Skeletal muscle satellite cell (primary cell): ENCODE data around the gene UNC79.

Source experiments
- H3K27me3 ChIP-seq: 2 replicates; pipeline ENCODE4 v1.7.0; 2013; ENCODE audit warnings: low read length; ENCODE audit not compliant: control insufficient read depth, insufficient read depth
- H3K36me3 ChIP-seq: 2 replicates; pipeline ENCODE4 v1.7.0; 2013; ENCODE audit warnings: mild to moderate bottlenecking, control low read depth, low read length; ENCODE audit not compliant: insufficient read depth
- H3K4me1 ChIP-seq: 2 replicates; pipeline ENCODE4 v1.7.0; 2013; ENCODE audit warnings: low read length; ENCODE audit not compliant: control insufficient read depth, insufficient read depth
- H3K4me2 ChIP-seq: 2 replicates; pipeline ENCODE4 v1.7.0; 2013; ENCODE audit warnings: mild to moderate bottlenecking, low read length
- H3K4me3 ChIP-seq: 2 replicates; pipeline ENCODE4 v1.7.0; 2013; ENCODE audit warnings: low read length
- H3K9ac ChIP-seq: 2 replicates; pipeline ENCODE4 v1.7.0; 2013; ENCODE audit warnings: mild to moderate bottlenecking, low read depth, low read length, moderate library complexity
- H3K9me3 ChIP-seq: replicated peaks from 2 replicates; pipeline ENCODE4 v1.7.0; 2013; ENCODE audit warnings: mild to moderate bottlenecking, control low read depth, low read length

The UNC79 gene

GRCh38 chr14:93733631-93734030 is 302.9 kb downstream of the UNC79 start:
- Histone ChIP-seq H3K4me2 (no peak overlapping the region), H3K9ac (no peak overlapping the region), H3K9me3 (peaks cover 8% of the 10 kb centered on the region), H3K27me3 (no peaks in the 10 kb centered on the region), H3K4me1 (no peaks in the 10 kb centered on the region), H3K4me3 (no peak overlapping the region), H3K36me3 (no peaks in the 10 kb centered on the region)

GRCh38 chr14:93734086-93734822 is 303.5 kb downstream of the UNC79 start:
- Histone ChIP-seq H3K36me3 (no peaks in the 10 kb centered on the region), H3K9ac (no peak overlapping the region), H3K4me3 (no peak overlapping the region), H3K4me1 (no peaks in the 10 kb centered on the region), H3K9me3 (peaks cover 8% of the 10 kb centered on the region), H3K27me3 (no peaks in the 10 kb centered on the region), H3K4me2 (no peak overlapping the region)

DNA sequence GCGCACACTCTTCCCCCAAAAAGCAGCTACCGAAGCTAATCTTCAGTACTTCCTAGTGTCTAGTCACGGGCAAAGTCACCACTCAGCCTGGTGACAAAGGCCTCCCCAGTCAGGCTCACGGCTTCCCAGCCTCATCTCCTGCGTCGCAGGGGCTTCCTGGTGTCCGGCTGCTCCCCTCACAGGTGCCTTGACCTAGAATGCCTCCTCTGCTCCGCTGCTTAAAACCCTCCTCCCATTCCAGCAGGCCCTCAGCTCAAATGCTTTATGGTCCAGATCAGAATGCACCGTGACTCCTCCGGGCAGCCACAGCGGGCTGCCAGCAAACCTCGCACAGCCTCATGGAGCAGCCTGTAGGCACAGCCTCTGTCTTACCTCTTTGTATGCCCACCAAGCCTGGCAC is 304.5 kb downstream of the UNC79 start:
- H3K4me3 ChIP-seq = no peak overlapping the region
- H3K9me3 ChIP-seq = peaks cover 5% of the 10 kb centered on the region
- no peak overlapping the region for H3K9ac ChIP-seq

GRCh38 chr14:93736378-93737014 is 305.8 kb downstream of the UNC79 start:
- Histone ChIP-seq H3K4me2 (no peak overlapping the region), H3K4me3 (no peak overlapping the region), H3K4me1 (no peaks in the 10 kb centered on the region), H3K27me3 (no peaks in the 10 kb centered on the region), H3K9ac (no peak overlapping the region), H3K9me3 (peaks cover 4% of the 10 kb centered on the region), H3K36me3 (no peaks in the 10 kb centered on the region)

More for the DNA sequence above, 304.5 kb downstream of the UNC79 start:
- no peaks in the 10 kb centered on the region for H3K36me3 ChIP-seq
- H3K4me2 ChIP-seq = no peak overlapping the region
- H3K4me1 ChIP-seq = no peaks in the 10 kb centered on the region
- no peaks in the 10 kb centered on the region for H3K27me3 ChIP-seq

- no peaks in the 10 kb centered on the region for H3K27me3 ChIP-seq
- no peaks in the 10 kb centered on the region for H3K9me3 ChIP-seq
- H3K4me3 ChIP-seq = no peak overlapping the region
- H3K36me3 ChIP-seq = no peaks in the 10 kb centered on the region
- H3K4me1 ChIP-seq = no peaks in the 10 kb centered on the region
- no peak overlapping the region for H3K9ac ChIP-seq
- H3K4me2 ChIP-seq = no peak overlapping the region
These were observed 306.9 kb downstream of the UNC79 start for GRCh38 chr14:93737634-93738033.

DNA sequence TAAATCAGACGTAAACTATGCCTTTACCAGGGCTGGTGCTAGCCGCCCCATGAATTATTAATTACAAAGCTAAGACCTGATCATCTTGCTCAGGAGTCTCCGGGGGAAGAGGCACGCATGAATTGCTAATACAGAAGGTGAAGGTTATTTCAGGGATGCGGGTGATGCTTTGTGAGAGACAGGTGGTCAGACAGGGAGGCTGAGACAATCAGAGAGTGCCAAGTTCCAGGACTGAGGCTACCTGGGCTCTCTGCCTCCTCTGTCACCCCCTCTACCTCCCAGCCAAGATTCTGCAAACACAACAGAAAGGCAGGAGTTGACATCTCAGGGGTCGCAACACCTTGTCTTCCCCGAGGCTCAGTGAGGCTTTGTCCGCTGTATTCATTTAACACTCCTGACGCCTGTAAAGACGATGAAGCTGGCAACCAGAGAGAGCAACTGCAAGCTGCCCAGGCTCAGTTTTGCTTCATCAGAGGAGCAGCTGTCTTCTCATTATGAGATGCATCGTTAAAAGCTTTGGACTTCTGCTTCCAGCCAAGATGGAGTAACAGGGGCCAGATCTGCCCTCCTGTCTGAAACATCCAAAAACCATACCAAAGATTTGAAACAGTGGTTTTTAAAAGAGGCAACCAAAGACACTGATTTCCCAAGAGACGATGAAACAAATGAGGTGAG is 311.0 kb downstream of the UNC79 start:
- H3K9me3 ChIP-seq = peaks cover 5% of the 10 kb centered on the region

DNA sequence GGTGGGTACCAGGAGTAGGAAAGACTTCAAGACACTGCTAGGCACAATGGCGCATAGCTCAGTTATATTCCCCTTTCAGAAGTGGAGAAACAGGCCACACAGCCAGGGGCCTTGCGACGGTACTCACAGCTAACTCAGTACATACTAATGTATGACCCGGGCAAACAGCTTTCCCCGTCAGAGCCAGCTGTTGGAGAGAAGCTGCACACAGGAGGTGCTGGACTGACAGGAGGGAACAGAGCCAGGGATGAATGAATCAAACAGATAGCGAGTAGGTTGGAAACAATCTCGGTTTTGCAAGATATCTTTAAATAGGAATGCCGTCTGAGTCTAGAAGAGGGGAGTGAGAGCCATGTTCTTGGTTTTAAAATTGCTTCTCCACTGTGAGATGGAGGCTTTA is 312.0 kb downstream of the UNC79 start:
- no peaks in the 10 kb centered on the region for H3K36me3 ChIP-seq
- H3K27me3 ChIP-seq = no peaks in the 10 kb centered on the region
- H3K9me3 ChIP-seq = peaks cover 8% of the 10 kb centered on the region
- H3K9ac ChIP-seq = no peak overlapping the region
- H3K4me2 ChIP-seq = no peak overlapping the region
- no peak overlapping the region for H3K4me3 ChIP-seq
- H3K4me1 ChIP-seq = no peaks in the 10 kb centered on the region

More for the DNA sequence above, 311.0 kb downstream of the UNC79 start:
- Histone ChIP-seq H3K4me3 (no peak overlapping the region), H3K36me3 (no peaks in the 10 kb centered on the region), H3K4me2 (no peak overlapping the region), H3K4me1 (no peaks in the 10 kb centered on the region), H3K27me3 (no peaks in the 10 kb centered on the region), H3K9ac (no peak overlapping the region)

DNA sequence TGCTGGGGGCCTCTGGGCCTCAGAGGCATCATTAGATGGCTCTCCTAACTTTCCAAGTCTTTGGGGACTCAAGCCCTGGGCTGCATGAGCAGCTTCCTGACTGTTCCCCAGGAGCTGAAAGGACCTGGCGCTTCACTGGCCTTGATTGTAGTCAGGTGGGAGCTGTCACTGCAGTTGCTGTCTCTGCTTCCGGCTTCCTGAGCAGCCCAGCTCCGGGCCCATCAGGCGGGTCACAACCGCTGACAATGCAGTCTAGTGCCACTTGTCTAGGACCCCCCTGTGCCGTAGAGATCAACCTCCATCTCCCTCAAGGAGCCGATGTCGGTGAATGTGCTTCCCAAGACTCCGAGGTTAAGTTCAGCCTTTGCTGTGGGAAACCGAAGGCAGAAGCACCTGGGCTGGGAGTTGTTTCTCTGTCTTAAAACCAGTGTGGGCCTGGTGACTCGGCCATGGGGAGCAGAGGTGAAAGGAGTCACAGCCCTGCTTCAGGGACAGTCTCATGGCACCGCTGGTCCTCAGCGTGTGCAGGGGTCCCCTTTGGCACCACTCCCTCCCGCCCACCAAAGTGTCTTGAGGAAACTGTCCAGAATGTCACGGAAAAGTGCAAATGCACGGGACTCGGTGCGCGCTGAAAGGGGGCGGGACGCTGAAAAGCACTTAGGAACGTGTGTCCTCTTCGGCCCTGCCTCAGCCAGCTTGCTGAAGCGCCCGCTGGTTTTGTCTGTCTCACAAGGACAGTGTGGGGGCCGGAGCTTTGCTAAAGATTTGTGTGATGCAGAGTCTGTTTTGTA is 312.7 kb downstream of the UNC79 start:
- H3K4me1 ChIP-seq = no peaks in the 10 kb centered on the region
- no peaks in the 10 kb centered on the region for H3K36me3 ChIP-seq
- peaks cover 8% of the 10 kb centered on the region for H3K9me3 ChIP-seq
- no peak overlapping the region for H3K9ac ChIP-seq
- H3K27me3 ChIP-seq = no peaks in the 10 kb centered on the region
- H3K4me3 ChIP-seq = no peak overlapping the region
- H3K4me2 ChIP-seq = no peak overlapping the region

GRCh38 chr14:93744176-93744575 is 313.4 kb downstream of the UNC79 start:
- Histone ChIP-seq H3K36me3 (no peaks in the 10 kb centered on the region), H3K9ac (no peak overlapping the region), H3K4me1 (no peaks in the 10 kb centered on the region), H3K9me3 (peaks cover 8% of the 10 kb centered on the region), H3K4me3 (no peak overlapping the region), H3K27me3 (no peaks in the 10 kb centered on the region), H3K4me2 (no peak overlapping the region)

- Histone ChIP-seq H3K27me3 (no peaks in the 10 kb centered on the region), H3K4me3 (no peak overlapping the region), H3K4me1 (no peaks in the 10 kb centered on the region), H3K9me3 (peaks cover 8% of the 10 kb centered on the region), H3K4me2 (no peak overlapping the region), H3K36me3 (no peaks in the 10 kb centered on the region), H3K9ac (no peak overlapping the region)
These were observed 314.1 kb downstream of the UNC79 start for GRCh38 chr14:93744876-93745275.

DNA sequence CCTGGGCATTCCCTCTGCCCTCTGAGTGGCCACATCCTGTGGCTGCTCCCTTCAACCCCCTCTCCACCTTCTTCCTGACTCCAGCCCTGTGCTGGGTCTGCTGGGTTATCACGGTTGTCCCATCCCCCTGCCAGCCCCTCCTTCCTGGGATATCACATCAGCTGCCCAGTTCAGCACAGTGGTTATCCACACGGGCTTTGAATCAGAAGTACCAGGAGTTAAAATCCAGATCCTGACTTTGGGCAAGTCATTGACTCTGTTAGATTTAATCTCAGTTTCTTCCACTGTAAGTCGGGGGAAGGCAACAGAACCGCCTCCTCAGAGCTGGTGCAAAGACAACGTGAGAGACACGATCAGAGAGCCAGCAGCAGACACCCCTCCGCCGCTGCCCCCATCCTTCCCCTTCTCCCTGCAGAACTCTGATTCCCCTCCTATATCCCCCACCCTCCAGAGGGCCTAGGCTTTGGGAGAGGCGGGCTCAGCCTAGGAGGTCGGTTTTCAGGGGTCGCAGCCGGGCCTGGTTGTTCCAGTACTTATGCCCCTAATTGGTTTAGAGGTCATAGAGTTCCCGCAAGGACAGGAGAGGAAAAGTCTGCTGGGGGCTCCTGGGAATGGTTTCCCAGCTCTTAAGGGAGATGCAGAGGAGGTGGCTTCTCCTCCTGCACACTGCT is 315.0 kb downstream of the UNC79 start:
- no peak overlapping the region for H3K4me2 ChIP-seq
- H3K4me1 ChIP-seq = no peaks in the 10 kb centered on the region
- H3K27me3 ChIP-seq = no peaks in the 10 kb centered on the region
- H3K9me3 ChIP-seq = peaks cover 8% of the 10 kb centered on the region
- H3K9ac ChIP-seq = no peak overlapping the region
- H3K4me3 ChIP-seq = no peak overlapping the region
- H3K36me3 ChIP-seq = no peaks in the 10 kb centered on the region
